Omental fat pad (tissue), 4 donors: Measurements from ENCODE around the gene AGBL1. TPM values are rescaled to one million over a fixed set of nuclear protein-coding genes. Genes with fewer than 3 reads are reported as not detected.
A peak's percentile ranks its signal among the peaks of the same experiment; 100 is the strongest.

Experiments
- ATAC-seq: fragments of 150-250 bp; one replicate; pipeline ENCODE4 v1.9.1; 2016; ENCODE audit warnings: mild to moderate bottlenecking, moderate library complexity; ENCODE audit not compliant: low FRiP score
- DNase-seq: peaks from one replicate; pipeline ENCODE4 v3.0.0-alpha.2; 2019; ENCODE audit warnings: low spot score
- total RNA-seq, 4 donors: library from RNA; depleted of rRNA; stranded (reverse); fragments of >200 nt; gene quantifications; one replicate each; pipeline ENCODE4 v1.1.0, GENCODE V29; 2016
- TF ChIP-seq, protein P1 (sequence below), 3 donors: fragments of 450-650 bp; IDR thresholded peaks; one replicate each; pipeline ENCODE4 v1.5.1; 2016 to 2017; ENCODE audit warnings: antibody characterized with exemption in 3 of 3, mild to moderate bottlenecking in 3 of 3, moderate library complexity in 2 of 3

AGBL1 gene
- total RNA-seq, 4 donors from 2014 or later, result not detected

DNA sequence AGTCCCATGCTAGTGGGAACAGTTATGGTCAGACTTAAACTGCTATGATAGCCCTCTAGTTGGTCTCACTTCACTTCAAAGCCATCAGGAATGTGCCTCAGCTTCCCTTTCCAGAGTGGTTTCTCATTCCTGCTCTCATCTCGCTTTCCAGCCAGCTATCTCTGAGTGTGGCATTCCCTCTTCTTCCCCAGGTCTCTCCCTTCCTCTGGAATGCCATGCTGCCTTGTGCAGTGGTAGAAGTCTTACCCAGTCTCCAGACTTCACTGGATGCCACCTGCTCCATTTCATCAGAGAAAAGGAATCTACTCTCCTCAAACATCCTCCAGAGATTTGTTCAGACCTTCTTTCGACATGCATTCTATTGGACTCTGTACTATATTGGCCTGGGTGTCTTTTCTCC lies 83.0 kb downstream of the AGBL1 start:
- no peak for ATAC-seq
- no peak for DNase-seq
- TF ChIP-seq, protein P1, sequence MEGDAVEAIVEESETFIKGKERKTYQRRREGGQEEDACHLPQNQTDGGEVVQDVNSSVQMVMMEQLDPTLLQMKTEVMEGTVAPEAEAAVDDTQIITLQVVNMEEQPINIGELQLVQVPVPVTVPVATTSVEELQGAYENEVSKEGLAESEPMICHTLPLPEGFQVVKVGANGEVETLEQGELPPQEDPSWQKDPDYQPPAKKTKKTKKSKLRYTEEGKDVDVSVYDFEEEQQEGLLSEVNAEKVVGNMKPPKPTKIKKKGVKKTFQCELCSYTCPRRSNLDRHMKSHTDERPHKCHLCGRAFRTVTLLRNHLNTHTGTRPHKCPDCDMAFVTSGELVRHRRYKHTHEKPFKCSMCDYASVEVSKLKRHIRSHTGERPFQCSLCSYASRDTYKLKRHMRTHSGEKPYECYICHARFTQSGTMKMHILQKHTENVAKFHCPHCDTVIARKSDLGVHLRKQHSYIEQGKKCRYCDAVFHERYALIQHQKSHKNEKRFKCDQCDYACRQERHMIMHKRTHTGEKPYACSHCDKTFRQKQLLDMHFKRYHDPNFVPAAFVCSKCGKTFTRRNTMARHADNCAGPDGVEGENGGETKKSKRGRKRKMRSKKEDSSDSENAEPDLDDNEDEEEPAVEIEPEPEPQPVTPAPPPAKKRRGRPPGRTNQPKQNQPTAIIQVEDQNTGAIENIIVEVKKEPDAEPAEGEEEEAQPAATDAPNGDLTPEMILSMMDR (IDR thresholded peaks at IDR 0.05), result no peak

DNA sequence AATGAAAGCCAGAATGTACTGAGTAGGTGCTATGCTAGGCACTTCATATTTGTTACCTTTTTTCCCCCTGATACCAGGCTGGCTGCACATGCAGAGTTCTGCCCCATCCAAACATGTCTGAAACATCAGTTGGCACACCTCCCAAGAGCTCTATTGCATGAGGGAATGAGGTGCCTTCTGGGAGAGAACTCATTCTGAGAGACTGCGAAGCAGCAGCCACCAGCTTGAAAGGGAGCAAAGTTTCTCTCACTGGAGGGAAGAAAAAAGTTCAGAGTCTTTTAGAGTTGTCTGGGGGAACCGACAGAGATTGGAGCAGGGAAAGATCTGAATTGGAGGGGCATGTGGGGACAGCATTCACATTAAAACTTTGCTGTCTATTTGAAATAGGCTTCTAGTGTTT lies 84.1 kb downstream of the AGBL1 start:
- ATAC-seq (no peak), DNase-seq (no peak)
- TF ChIP-seq, protein P1 (IDR thresholded peaks at IDR 0.05), result no peak

DNA sequence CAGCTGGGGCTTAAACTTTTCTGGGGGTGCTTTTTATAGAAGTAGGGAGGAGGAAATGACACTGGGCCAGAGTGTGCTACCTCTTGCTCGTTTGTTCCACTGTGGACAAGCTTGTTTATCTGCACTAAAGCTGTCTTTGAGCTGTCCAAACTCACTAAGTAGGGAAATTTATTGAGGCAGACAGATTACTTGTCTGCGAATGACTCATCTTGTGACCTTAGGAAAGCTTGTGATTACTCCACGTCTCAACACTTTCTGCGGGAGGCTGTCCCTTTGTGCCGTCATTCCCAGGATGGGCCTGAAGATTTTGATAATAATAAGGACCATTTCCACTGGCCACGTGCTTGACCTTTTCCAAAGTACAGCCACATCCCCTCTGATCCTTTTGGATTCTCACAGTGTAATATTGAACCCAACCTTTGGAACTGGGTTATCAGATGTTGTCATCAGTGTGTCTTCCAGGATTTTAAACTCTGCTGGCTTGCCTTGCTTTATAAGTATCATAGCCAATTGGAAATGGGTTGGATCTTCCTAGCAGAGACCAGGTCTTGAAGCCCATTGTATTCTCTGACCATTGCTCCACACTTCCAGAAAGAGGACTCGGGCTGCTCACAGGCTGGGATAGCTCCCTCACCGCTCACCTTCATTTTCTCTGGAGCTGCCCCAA lies 84.7 kb downstream of the AGBL1 start:
- DNase-seq (no peak), ATAC-seq (peak; percentile 57)
- TF ChIP-seq, protein P1 (IDR thresholded peaks at IDR 0.05), result no peak

DNA sequence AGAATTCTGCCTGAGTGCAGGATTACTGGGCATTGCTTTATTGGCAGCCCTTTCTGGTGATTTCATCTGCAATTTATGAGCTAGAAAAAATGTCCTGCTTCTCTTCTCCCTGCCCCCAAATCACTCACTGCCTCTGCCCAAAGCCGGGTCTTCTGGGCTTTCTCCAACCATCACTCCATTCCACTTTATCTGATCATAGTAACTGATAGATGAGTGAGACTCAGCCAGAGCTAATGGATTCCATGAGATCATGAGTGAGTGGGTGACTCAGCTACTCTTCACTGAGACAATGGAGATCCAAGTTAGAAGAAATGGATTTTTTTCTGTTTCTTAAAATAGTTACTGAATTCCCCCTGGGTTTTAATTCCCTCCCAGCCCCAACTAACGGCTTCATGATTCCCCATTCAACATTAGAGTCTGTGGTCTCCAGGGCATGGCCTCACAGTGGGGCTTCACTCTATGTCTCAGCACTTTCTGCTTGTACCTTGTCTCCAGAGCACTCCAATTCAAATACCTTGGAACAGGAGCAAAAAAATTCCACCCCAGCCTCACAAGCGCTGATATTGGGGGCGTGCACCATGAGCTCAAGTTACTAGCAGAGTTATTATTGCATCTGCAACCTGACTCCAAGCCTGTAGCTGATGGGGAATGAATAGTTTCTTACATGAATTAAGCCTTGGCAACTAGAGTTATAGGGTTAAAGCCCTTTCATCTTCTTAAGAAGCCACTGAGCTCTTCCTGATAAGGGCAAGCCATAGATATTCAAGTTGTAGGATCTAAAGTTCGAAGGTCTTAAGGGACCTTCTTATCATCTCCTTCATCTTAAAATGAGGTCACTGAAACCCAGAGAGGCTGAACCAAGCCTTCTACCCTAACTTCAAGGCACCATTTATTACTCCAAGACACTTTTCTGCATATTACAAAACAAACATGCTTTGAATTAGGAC lies 85.9 kb downstream of the AGBL1 start:
- TF ChIP-seq, protein P1 (IDR thresholded peaks at IDR 0.05), result no peak

DNA sequence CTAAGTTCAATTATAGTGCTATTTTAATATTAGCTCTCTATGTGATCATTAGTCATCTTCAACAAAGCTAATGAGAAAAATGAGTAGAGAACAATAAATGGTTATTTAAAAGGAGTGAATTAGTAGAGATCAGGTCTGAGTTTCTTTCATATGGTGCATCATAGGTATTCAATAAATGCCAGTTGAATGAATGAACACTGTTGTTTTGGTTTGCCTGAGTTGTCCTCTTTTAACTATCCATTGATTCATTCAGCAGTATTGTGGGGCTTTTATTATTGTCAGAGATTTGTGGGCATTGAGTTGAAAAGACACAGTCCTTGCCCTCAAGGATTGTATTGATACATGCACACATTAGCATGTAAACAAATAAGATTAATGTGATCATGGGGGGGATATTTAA lies 88.2 kb downstream of the AGBL1 start:
- TF ChIP-seq, protein P1 (IDR thresholded peaks at IDR 0.05), result no peak
- no peak for DNase-seq
- no peak for ATAC-seq

More for the DNA sequence above, 85.9 kb downstream of the AGBL1 start:
- DNase-seq, result no peak
- no peak for ATAC-seq

DNA sequence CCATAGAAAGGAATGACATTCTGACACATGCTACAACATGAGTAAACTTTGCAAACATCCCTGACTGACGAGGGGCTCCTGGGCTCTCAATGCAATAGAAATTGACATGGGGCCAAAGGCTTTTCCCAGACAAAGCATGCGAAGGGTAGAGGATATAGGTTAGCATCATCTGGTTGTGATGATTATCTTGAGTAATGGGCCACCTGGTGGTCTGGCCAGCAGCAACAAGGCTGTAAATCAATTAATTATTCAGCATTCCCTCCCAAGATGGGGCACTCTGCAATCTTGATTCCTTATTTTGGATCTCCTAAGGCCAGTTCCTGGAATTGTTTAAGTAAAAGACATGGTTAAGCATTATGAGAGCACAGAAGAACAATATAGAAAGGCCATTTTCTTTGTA lies 99.2 kb downstream of the AGBL1 start:
- DNase-seq (no peak), ATAC-seq (no peak)
- TF ChIP-seq, protein P1 (IDR thresholded peaks at IDR 0.05), result no peak
